Measurements from ENCODE around the gene DPP6. TPM values are rescaled to one million over a fixed set of nuclear protein-coding genes. Genes with fewer than 3 reads are reported as not detected.

Gene DPP6
- polyA plus RNA-seq, 1 donor (not counting 4 experiments of a cell fraction or from before 2014, with no cell fraction given): not detected

GRCh38 chr7:154330318-154330717 lies 278.1 kb downstream of the DPP6 start:
- Histone ChIP-seq H3K27me3 (ENCODE audit: control insufficient read depth, extremely low read depth, insufficient read depth, low read length) (no peaks in the 10 kb centered on the region), H3K9me3 (ENCODE audit: control insufficient read depth, low read depth, low read length) (peaks cover 3% of the 10 kb centered on the region), H3K79me2 (ENCODE audit: control insufficient read depth, insufficient read depth, low read length) (no peaks in the 10 kb centered on the region), H3K4me3 (ENCODE audit: control insufficient read depth in 2 of 3, extremely low read depth in 1 of 3, insufficient read depth in 2 of 3, low read depth in 1 of 3, low read length in 3 of 3) (no peak overlapping the region), H3K9ac (ENCODE audit: control insufficient read depth, extremely low read depth, insufficient read depth, low read length) (no peak overlapping the region), H3K27ac (ENCODE audit: control insufficient read depth, insufficient read depth, low read length) (no peak overlapping the region), H4K20me1 (ENCODE audit: control insufficient read depth, extremely low read depth, insufficient read depth, low read length) (no peaks in the 10 kb centered on the region), H3K36me3 (ENCODE audit: control insufficient read depth in 2 of 2, extremely low read depth in 1 of 2, insufficient read depth in 2 of 2, low read length in 2 of 2) (no peaks in the 10 kb centered on the region), H3K4me1 (ENCODE audit: control insufficient read depth, extremely low read depth, insufficient read depth, low read length) (no peaks in the 10 kb centered on the region), H3K9me1 (ENCODE audit: control insufficient read depth, extremely low read depth, insufficient read depth, low read length) (no peaks in the 10 kb centered on the region), H2AFZ (ENCODE audit: control insufficient read depth, low read length) (no peak overlapping the region), H3K4me2 (ENCODE audit: control insufficient read depth, extremely low read depth, insufficient read depth, low read depth, low read length) (no peak overlapping the region)
- DNase-seq (ENCODE audit: low read depth, low spot score) (no peak), FAIRE-seq (no peak)
- dilution Hi-C loops (cut with MboI; ENCODE audit: extremely low pct_ligation_motif_present, low sequenced_read_pairs): no loop called here
- TF ChIP-seq EZH2 (IDR thresholded peaks at IDR 0.05; ENCODE audit: low read length) (no peak), CTCF (optimal IDR thresholded peaks at IDR 0.05 in 1 of 3, IDR thresholded peaks at IDR 0.05 in 1 of 3, conservative IDR thresholded peaks at IDR 0.05 in 1 of 3; ENCODE audit: extremely low read depth in 1 of 3, insufficient read depth in 2 of 3, low read length in 3 of 3) (no peak)

GRCh38 chr7:154332811-154333580 lies 280.8 kb downstream of the DPP6 start:
- H3K9me1 ChIP-seq (ENCODE audit: control insufficient read depth, extremely low read depth, insufficient read depth, low read length): no peaks in the 10 kb centered on the region
- TF ChIP-seq EZH2 (IDR thresholded peaks at IDR 0.05; ENCODE audit: low read length): no peak
- TF ChIP-seq CTCF (optimal IDR thresholded peaks at IDR 0.05 in 1 of 3, IDR thresholded peaks at IDR 0.05 in 1 of 3, conservative IDR thresholded peaks at IDR 0.05 in 1 of 3; ENCODE audit: extremely low read depth in 1 of 3, insufficient read depth in 2 of 3, low read length in 3 of 3): no peak
- peaks cover 3% of the 10 kb centered on the region for H3K9me3 ChIP-seq (ENCODE audit: control insufficient read depth, low read depth, low read length)
- no peak overlapping the region for H3K4me2 ChIP-seq (ENCODE audit: control insufficient read depth, extremely low read depth, insufficient read depth, low read depth, low read length)
- H3K4me1 ChIP-seq (ENCODE audit: control insufficient read depth, extremely low read depth, insufficient read depth, low read length): no peaks in the 10 kb centered on the region
- no peak overlapping the region for H3K9ac ChIP-seq (ENCODE audit: control insufficient read depth, extremely low read depth, insufficient read depth, low read length)
- no peaks in the 10 kb centered on the region for H3K36me3 ChIP-seq (ENCODE audit: control insufficient read depth in 2 of 2, extremely low read depth in 1 of 2, insufficient read depth in 2 of 2, low read length in 2 of 2)
- H3K79me2 ChIP-seq (ENCODE audit: control insufficient read depth, insufficient read depth, low read length): no peaks in the 10 kb centered on the region
- DNase-seq (ENCODE audit: low read depth, low spot score) (no peak), FAIRE-seq (no peak)
- no peak overlapping the region for H3K4me3 ChIP-seq (ENCODE audit: control insufficient read depth in 2 of 3, extremely low read depth in 1 of 3, insufficient read depth in 2 of 3, low read depth in 1 of 3, low read length in 3 of 3)
- H2AFZ ChIP-seq (ENCODE audit: control insufficient read depth, low read length): no peak overlapping the region
- H3K27ac ChIP-seq (ENCODE audit: control insufficient read depth, insufficient read depth, low read length): no peak overlapping the region
- dilution Hi-C loops (cut with MboI; ENCODE audit: extremely low pct_ligation_motif_present, low sequenced_read_pairs): no loop called here
- H3K27me3 ChIP-seq (ENCODE audit: control insufficient read depth, extremely low read depth, insufficient read depth, low read length): no peaks in the 10 kb centered on the region
- no peaks in the 10 kb centered on the region for H4K20me1 ChIP-seq (ENCODE audit: control insufficient read depth, extremely low read depth, insufficient read depth, low read length)

Measured in keratinocyte (primary cell).